ENCODE measurements around the gene NUFIP1.

DNA sequence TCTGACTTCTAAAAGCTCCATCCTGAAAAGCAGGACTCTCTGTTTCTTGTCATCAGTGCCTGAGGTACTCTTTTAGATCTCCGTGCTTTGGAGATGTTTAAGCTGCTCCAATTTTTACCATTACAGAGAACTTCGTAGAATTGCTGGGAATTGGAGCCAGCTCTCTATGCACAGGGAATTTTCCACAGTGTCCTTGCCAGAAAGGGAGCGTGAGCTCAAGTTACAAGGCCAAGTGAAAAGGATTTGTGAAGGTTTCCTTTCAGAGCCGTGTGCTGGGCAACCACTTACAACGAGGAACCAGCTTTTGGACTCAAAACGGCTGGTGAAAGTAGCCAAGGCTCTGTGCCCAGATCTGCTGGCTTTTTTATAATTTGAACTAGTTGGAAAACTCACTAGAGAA, 82.6 kb downstream of the NUFIP1 start:
- TF ChIP-seq, protein P1, sequence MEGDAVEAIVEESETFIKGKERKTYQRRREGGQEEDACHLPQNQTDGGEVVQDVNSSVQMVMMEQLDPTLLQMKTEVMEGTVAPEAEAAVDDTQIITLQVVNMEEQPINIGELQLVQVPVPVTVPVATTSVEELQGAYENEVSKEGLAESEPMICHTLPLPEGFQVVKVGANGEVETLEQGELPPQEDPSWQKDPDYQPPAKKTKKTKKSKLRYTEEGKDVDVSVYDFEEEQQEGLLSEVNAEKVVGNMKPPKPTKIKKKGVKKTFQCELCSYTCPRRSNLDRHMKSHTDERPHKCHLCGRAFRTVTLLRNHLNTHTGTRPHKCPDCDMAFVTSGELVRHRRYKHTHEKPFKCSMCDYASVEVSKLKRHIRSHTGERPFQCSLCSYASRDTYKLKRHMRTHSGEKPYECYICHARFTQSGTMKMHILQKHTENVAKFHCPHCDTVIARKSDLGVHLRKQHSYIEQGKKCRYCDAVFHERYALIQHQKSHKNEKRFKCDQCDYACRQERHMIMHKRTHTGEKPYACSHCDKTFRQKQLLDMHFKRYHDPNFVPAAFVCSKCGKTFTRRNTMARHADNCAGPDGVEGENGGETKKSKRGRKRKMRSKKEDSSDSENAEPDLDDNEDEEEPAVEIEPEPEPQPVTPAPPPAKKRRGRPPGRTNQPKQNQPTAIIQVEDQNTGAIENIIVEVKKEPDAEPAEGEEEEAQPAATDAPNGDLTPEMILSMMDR (IDR thresholded peaks at IDR 0.05) = no peak
- TF ChIP-seq POLR2A (IDR thresholded peaks at IDR 0.05) = no peak

Measured in lower leg skin (tissue), 3 donors.